H1 (cell line): ENCODE data around the gene PRRG4. TPM values are rescaled to one million over a fixed set of nuclear protein-coding genes. Genes with fewer than 3 reads are reported as not detected.

Source experiments
- CEBPB ChIP-seq: IDR thresholded peaks from 2 replicates; pipeline ENCODE4 v1.6.1; 2012; ENCODE audit warnings: low read depth, low read length
- CTBP2 ChIP-seq: IDR thresholded peaks from 2 replicates; pipeline ENCODE4 v1.7.0; 2011; ENCODE audit warnings: borderline replicate concordance, mild to moderate bottlenecking, moderate library complexity, mixed read lengths, low read length; ENCODE audit not compliant: insufficient read depth, insufficient read length
- JUND ChIP-seq: IDR thresholded peaks from 2 replicates; pipeline ENCODE4 v1.6.1; 2011; ENCODE audit warnings: mild to moderate bottlenecking, improper control_type of control experiment, low read length
- RFX5 ChIP-seq: IDR thresholded peaks from 2 replicates; pipeline ENCODE4 v1.6.1; 2011; ENCODE audit warnings: low read depth, low read length, improper control_type of control experiment, borderline replicate concordance
- TEAD4 ChIP-seq: IDR thresholded peaks from 2 replicates; pipeline ENCODE4 v1.6.1; 2012; ENCODE audit warnings: low read depth, low read length, inconsistent platforms, mixed read lengths
- ZNF274 ChIP-seq: IDR thresholded peaks from 2 replicates; pipeline ENCODE4 v1.7.0; 2012; ENCODE audit warnings: low read length, borderline replicate concordance; ENCODE audit errors: extremely low read depth
- polyA plus RNA-seq, 7 experiments: library from polyadenylated mRNA; depleted of rRNA in 3 of 7; stranded (reverse) in 5 of 7; unstranded in 2 of 7; fragments of >200 nt in 5 of 7; fragments of 200-250 nt in 2 of 7; gene quantifications; 1 replicate in 5 of 7; 2 replicates in 1 of 7; 4 replicates in 1 of 7; pipeline versions ENCODE4 v1.2.1 to v1.2.3, GENCODE V29; 2011 to 2013; ENCODE audit warnings: missing spikeins in 2 of 7, mixed read lengths in 2 of 7
- total RNA-seq: library from RNA; stranded (reverse); fragmentation: NEBNext Ultra II Directional; extraction: Animal tissue kit (Norgen Biotek cat#: 25700); gene quantifications from 2 replicates; pipeline ENCODE4 v1.2.1, GENCODE V29; 2021
- TF ChIP-seq, protein P1 (sequence below): fragments of 300-600 bp; sonication (generic); IDR thresholded peaks from 2 replicates; pipeline ENCODE4 v1.7.1; 2012; ENCODE audit warnings: low read length, moderate library complexity, mild to moderate bottlenecking, inconsistent platforms; ENCODE audit not compliant: insufficient replicate concordance

PRRG4 gene
- total and polyA plus RNA-seq, 2 of the 8 experiments (the other 6 are each of a cell fraction or from before 2014, with no cell fraction given) = 0.65 to 1.7 TPM

- TF ChIP-seq RFX5 (no peak), TEAD4 (no peak), JUND (no peak), CEBPB (no peak), ZNF274 (no peak), CTBP2 (no peak)
- TF ChIP-seq, protein P1, sequence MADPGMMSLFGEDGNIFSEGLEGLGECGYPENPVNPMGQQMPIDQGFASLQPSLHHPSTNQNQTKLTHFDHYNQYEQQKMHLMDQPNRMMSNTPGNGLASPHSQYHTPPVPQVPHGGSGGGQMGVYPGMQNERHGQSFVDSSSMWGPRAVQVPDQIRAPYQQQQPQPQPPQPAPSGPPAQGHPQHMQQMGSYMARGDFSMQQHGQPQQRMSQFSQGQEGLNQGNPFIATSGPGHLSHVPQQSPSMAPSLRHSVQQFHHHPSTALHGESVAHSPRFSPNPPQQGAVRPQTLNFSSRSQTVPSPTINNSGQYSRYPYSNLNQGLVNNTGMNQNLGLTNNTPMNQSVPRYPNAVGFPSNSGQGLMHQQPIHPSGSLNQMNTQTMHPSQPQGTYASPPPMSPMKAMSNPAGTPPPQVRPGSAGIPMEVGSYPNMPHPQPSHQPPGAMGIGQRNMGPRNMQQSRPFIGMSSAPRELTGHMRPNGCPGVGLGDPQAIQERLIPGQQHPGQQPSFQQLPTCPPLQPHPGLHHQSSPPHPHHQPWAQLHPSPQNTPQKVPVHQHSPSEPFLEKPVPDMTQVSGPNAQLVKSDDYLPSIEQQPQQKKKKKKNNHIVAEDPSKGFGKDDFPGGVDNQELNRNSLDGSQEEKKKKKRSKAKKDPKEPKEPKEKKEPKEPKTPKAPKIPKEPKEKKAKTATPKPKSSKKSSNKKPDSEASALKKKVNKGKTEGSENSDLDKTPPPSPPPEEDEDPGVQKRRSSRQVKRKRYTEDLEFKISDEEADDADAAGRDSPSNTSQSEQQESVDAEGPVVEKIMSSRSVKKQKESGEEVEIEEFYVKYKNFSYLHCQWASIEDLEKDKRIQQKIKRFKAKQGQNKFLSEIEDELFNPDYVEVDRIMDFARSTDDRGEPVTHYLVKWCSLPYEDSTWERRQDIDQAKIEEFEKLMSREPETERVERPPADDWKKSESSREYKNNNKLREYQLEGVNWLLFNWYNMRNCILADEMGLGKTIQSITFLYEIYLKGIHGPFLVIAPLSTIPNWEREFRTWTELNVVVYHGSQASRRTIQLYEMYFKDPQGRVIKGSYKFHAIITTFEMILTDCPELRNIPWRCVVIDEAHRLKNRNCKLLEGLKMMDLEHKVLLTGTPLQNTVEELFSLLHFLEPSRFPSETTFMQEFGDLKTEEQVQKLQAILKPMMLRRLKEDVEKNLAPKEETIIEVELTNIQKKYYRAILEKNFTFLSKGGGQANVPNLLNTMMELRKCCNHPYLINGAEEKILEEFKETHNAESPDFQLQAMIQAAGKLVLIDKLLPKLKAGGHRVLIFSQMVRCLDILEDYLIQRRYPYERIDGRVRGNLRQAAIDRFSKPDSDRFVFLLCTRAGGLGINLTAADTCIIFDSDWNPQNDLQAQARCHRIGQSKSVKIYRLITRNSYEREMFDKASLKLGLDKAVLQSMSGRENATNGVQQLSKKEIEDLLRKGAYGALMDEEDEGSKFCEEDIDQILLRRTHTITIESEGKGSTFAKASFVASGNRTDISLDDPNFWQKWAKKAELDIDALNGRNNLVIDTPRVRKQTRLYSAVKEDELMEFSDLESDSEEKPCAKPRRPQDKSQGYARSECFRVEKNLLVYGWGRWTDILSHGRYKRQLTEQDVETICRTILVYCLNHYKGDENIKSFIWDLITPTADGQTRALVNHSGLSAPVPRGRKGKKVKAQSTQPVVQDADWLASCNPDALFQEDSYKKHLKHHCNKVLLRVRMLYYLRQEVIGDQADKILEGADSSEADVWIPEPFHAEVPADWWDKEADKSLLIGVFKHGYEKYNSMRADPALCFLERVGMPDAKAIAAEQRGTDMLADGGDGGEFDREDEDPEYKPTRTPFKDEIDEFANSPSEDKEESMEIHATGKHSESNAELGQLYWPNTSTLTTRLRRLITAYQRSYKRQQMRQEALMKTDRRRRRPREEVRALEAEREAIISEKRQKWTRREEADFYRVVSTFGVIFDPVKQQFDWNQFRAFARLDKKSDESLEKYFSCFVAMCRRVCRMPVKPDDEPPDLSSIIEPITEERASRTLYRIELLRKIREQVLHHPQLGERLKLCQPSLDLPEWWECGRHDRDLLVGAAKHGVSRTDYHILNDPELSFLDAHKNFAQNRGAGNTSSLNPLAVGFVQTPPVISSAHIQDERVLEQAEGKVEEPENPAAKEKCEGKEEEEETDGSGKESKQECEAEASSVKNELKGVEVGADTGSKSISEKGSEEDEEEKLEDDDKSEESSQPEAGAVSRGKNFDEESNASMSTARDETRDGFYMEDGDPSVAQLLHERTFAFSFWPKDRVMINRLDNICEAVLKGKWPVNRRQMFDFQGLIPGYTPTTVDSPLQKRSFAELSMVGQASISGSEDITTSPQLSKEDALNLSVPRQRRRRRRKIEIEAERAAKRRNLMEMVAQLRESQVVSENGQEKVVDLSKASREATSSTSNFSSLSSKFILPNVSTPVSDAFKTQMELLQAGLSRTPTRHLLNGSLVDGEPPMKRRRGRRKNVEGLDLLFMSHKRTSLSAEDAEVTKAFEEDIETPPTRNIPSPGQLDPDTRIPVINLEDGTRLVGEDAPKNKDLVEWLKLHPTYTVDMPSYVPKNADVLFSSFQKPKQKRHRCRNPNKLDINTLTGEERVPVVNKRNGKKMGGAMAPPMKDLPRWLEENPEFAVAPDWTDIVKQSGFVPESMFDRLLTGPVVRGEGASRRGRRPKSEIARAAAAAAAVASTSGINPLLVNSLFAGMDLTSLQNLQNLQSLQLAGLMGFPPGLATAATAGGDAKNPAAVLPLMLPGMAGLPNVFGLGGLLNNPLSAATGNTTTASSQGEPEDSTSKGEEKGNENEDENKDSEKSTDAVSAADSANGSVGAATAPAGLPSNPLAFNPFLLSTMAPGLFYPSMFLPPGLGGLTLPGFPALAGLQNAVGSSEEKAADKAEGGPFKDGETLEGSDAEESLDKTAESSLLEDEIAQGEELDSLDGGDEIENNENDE = no peak
Measured at GRCh38 chr11:32899438-32899837, 69.7 kb downstream of the PRRG4 start (continued).
